NCI-H2029 treated with DMSO at 0.1 percent for 48 hours (cell line): ENCODE measurements around the gene ST3GAL4.
"Not testable (repeated sequence)": the region's sequence is repeated elsewhere in the genome, so short reads cannot be mapped to it uniquely, and the experiment has no call there.

Experiments
- DNase-seq: peaks from one replicate; lab custom pipeline; 2025; lab: John Stamatoyannopoulos, UW

Gene ST3GAL4

GRCh38 chr11:126387857-126388256 is 32.4 kb downstream of the ST3GAL4 start:
- DNase-seq = no peak

DNA sequence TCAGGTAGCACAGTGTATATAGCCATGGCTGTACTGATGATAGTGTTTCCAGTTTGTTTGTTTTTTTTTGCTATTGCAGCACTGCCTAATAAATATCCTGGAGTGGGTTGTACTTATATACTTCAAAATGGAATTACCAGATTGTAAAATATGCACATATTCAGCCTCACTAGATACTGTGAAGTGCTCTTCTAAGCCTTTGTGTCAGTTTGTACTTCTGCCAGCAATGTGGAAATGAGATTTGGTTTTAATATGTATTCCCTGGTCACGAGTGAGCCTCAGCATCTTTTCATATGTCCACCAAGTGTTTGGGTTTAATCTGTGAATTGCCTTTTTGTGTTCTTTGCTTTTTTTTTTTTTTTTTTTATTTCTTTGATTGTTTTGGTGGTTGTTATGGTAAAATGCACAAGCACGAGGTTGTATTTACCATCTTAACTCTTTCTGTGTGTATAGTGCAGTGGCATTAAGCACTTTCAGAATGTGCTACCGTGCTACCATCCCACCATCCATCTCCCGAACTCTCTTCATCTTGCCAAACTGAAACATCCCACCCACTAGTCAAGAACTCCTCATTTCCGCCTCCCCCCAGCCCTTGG is 34.9 kb downstream of the ST3GAL4 start:
- DNase-seq = peak; percentile 26

DNA sequence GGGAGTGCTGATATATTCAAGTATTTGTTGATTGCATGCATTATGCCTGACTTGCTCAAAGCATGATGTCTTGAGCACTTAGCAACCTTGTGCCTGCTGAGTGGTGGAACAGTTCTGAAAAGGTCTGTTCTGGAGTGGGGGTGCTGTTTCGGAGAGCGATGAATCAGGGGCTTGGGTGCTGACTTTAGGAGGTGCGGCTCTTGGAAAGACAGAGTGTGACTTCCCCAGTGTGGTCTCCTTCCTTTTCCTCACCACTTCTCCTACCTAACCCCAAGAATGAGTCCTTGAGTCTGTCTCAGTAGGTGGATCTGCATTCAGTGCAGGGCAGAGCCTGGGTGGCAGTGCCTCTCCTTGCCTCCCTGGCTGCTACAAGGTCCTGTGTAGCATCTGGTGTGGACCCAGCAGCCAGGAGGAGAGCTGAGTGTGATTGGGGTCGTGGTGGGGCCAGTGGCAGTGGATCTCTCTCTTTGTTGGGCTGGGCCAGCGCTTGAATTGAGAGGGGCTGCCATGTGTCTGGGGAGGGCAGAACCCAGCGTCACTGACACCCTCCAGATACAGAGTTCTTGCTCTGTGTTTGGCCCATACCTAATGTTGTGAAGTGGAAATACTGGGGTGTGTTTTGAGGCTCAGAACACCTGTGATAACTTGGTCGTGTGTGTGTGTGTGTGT is 35.9 kb downstream of the ST3GAL4 start:
- no peak for DNase-seq

- DNase-seq = no peak
Measured at GRCh38 chr11:126391970-126392632, 36.6 kb downstream of the ST3GAL4 start.

- no peak for DNase-seq
Measured at GRCh38 chr11:126392633-126393013, 37.1 kb downstream of the ST3GAL4 start.

DNA sequence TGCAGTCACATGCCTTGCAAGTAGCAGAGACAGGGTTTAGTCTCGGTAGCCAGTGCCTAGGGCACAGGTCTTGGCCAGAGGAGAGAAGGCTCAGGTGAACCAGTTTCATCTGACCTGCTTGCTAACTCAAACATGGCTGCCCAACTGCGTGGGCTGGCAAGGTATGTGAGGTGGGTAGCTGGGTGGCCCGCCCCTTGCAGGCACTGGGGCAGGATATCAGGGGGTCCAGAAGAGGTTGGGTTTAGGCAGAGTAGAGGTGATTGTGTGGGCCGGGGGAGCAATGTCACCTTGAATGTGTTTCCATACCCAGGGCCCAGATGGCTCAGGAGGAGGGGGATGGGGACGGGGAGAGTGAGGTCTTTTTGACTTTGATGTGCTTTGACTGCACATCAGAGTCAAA is 37.7 kb downstream of the ST3GAL4 start:
- no peak for DNase-seq

DNA sequence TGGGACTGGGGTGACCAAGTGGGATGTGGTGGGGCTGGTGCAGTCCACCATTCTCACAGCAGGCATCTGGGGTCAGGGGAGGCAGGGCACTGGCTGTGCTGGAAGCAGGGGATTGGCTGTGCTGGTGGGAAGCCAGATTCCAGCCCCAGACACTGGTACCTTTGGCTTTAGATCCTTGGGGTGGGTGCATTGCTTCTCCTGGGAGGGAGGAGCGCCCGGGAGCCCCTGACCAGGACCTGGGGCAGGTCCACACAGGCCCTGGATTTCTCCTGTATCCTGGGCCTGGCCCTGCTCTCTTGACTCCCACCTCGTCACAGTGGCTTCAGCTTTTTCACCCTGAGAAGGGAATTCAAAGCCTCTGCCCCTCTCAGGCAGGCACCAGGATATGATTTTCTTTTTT is 38.5 kb downstream of the ST3GAL4 start:
- no peak for DNase-seq

DNA sequence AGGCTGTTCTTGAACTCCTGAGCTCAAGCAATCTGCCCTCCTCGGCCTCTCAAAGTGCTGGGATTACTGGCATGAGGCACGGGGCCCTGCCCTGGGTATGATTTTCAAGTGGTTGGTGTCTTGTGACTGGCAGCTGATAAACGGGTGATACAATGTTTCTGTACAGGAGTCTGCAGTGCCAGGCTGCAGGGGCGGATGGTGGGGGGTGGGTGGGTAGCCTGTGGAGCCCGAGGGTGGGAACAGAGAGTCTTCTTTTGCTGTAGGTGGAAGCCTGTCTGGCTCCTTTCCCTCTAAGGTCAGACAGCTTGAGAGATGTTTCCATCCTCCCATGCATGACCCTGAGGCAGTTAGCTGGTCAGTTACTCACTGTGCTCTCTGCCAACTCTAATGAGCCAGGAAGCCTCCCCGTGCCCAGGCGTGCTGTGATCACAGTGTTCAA is 39.2 kb downstream of the ST3GAL4 start:
- DNase-seq = not testable (repeated sequence)

- DNase-seq = not testable (repeated sequence)
Measured at GRCh38 chr11:126395784-126396183, 40.3 kb downstream of the ST3GAL4 start.

- DNase-seq = not testable (repeated sequence)
Measured at GRCh38 chr11:126396266-126396665, 40.8 kb downstream of the ST3GAL4 start.

DNA sequence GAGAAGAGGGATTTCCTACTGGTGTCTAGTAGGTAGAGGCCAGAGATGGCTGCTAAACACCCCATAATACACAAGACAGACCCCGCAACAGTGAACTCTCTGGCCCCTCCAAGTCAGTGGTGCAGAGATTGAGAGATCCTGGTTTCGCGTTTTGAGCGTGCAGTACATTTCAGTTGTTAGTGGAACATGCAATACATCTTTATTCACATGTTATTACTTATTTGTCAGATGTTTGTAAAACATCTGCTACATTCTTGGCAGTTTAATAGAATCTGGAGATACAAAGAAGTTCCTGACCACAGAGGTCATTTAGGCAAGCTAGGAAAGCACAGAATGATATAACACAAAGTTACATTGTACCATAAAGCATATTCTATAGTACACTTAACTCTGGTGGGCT is 41.5 kb downstream of the ST3GAL4 start:
- no peak for DNase-seq

DNA sequence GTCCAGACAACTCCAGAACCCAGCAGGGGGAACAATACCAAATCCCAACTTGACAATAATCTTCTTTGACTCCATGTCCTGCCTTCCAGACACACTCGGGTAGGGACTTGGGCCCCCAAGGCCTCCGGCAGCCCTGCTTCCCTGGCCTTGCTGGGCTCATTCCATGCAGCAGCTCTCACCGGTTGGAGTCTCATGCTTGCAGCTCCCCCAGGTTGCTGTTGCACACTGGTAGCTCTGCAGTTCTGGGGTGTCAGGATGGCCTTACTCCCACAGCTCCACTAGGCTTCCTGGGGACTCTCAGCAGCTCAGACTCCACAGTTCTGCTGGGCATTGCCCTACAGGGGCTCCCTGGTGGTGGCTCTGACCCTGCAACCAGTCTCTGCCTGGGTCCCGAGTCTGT is 42.8 kb downstream of the ST3GAL4 start:
- no peak for DNase-seq

DNA sequence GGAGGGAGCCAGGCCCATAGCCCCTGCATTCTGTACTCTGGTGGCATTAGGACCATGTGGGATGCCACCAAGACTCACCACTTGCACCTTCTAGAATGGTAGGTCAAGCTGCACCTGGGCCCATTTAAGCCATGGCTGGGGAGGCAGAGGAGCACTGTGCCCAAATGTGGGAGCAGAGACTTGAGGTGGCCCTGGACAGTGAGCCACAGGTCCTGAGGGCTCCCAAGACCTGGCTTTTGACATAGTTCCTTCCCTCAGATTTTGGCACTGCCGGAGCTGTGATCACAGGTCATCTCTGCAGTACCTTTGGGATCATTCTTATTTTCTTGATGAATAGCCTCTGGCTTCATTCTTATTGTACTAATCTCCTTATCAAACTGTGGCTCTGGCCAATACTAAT is 43.2 kb downstream of the ST3GAL4 start:
- no peak for DNase-seq

DNA sequence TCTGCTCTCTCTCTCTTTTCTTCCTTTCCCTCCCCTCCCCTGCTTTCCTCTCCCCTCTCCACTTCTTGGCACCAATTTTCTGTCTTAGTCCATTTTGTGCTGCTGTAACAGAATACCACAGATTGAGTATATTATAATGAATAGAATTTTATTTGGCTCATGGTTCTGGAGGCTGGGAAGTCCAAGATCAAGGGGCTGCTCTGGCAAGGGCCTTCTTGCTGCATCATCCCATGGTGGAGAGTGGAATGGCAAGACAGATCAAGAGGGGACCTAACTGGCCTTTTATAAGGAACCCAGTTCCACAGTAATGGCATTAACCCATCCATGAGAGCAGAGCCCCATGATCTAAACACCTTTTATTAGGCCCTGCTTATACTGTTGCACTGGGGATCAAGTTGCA is 44.5 kb downstream of the ST3GAL4 start:
- no peak for DNase-seq

- no peak for DNase-seq
Measured at GRCh38 chr11:126400479-126400878, 45.0 kb downstream of the ST3GAL4 start.

- no peak for DNase-seq
Measured at GRCh38 chr11:126403022-126403581, 47.6 kb downstream of the ST3GAL4 start.

DNA sequence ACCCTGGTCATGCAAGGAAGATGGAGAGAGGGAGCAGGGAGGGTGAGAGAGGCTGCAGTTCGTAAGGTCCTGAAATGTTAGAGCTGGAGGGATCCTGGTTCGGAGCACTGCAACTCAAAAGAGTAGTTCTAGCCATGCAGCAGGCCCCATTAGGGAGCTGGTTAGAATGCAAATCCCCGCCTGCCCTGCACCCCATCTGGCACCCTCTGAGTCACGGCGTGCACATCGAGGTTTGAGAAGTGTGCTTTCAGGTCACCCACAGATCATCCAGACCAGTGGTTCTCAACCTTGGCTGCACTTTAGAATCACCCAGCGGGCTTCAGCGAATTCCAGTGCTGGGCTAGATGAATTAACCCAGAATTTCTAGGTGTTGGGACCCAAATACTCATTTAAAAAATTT is 48.2 kb downstream of the ST3GAL4 start:
- no peak for DNase-seq

DNA sequence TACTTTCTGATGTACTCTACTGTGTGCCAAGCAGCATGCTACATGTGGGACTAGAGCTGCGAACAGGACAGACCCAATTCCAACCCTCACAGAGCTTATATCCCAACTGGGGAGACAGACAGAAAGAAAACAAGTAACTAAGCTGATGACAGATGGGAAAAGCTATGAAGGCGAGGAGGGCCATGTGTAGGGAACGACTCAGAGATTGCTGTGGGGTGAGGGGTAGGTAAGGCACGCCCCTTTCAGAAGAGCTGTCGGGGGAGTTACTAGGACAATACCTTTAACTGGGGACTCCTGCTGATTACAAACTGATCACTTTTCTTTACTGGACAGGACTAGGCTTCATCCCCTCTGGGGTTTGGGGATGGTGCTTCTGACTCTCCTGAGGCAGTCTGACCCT is 48.9 kb downstream of the ST3GAL4 start:
- no peak for DNase-seq

DNA sequence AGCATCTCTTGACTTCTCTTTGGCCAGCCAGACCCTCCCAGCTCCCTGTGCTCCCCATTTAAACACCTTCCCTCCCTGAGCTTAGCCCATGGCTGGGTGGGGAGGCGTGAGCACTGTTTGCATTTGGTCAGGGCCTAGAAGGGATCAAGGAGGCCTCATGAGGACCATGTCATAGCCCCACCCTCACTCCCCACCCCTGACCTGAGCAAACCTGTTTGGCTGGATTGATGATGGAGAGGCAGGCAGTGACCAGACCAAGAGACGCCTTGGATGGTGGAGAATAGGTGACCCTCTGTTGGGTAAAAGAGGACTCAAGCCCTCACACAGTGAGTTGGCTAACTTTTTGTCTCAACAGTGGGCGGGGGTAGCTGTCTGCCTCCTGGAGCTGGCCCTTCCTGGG is 49.9 kb downstream of the ST3GAL4 start:
- no peak for DNase-seq

- no peak for DNase-seq
Measured at GRCh38 chr11:126405906-126406305, 50.4 kb downstream of the ST3GAL4 start.

DNA sequence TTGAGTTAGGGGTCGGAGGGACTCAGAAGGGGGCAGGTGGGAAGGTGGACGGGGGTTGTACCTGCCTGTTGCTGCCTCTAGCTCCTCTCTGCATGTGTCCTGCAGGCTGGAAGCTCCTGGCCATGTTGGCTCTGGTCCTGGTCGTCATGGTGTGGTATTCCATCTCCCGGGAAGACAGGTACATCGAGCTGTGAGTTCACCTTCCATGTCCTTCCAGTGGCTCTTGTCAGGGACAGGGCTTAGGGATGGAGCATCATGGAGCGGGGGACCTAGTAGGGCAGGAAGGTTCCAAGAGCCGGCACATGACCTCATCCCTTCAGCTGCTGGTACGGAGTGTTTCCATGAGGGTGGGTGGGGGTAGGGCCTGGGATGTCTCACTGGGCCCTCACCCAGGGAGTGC is 50.9 kb downstream of the ST3GAL4 start:
- no peak for DNase-seq

- DNase-seq = no peak
Measured at GRCh38 chr11:126407101-126407521, 51.6 kb downstream of the ST3GAL4 start.

DNA sequence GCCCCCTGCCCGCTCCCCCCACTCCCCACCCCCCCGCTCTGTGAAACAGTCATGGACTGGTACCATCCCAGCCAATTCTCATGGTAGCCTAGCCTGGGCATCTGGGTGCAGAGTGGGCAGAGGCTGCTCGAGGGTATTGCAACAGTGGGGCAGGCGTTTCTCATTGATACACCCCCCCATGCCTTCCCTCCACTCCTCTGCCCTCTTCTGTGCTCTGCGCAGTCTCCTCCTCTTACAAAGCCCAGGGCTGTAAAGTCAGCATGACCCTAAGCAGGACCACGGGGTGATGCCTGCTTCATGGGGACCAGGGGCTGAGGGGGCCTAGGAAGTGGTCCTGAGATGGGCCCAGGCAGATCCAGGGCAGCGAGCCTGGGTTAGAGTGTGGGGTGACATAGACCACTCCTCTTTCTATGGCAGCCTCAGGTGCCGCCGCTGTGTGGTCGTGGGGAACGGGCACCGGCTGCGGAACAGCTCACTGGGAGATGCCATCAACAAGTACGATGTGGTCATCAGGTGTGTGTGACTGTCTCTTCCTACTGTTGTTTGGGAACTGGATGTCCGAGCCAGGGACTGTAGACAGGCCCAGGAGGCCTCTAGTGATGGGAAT is 52.3 kb downstream of the ST3GAL4 start:
- DNase-seq = no peak
